Astrocyte (in vitro differentiated cells and primary cell): ENCODE measurements around the gene ZNF17. TPM values are rescaled to one million over a fixed set of nuclear protein-coding genes. Genes with fewer than 3 reads are reported as not detected.
"Not testable (repeated sequence)": the region's sequence is repeated elsewhere in the genome, so short reads cannot be mapped to it uniquely, and the experiment has no call there.

Experiments
- DNase-seq: peaks from one replicate; pipeline ENCODE4 v3.0.0-alpha.2; 2010; ENCODE audit warnings: low read depth
- FAIRE-seq: peaks from 2 replicates; lab custom pipeline; 2011; peaks lifted over from hg19 to GRCh38; lab: Jason Lieb, UNC
- H2AFZ ChIP-seq: 2 replicates; pipeline ENCODE4 v1.6.0; 2012; ENCODE audit warnings: low read depth, low read length, inconsistent platforms
- H3K27ac ChIP-seq: 2 replicates; pipeline ENCODE4 v1.5.1; 2011; ENCODE audit warnings: low read depth, low read length, inconsistent platforms
- H3K27me3 ChIP-seq: 2 replicates; pipeline ENCODE4 v1.6.0; 2011; ENCODE audit warnings: low read length, inconsistent platforms; ENCODE audit not compliant: insufficient read depth
- H3K36me3 ChIP-seq: 2 replicates; pipeline ENCODE4 v1.5.1; 2011; ENCODE audit warnings: low read length, inconsistent platforms; ENCODE audit not compliant: insufficient read depth
- H3K4me1 ChIP-seq: 2 replicates; pipeline ENCODE4 v1.5.1; 2011; ENCODE audit warnings: low read length, inconsistent platforms; ENCODE audit not compliant: insufficient read depth
- H3K4me2 ChIP-seq: 2 replicates; pipeline ENCODE4 v1.6.0; 2012; ENCODE audit warnings: low read length, inconsistent platforms
- H3K4me3 ChIP-seq: 2 replicates; pipeline ENCODE4 v1.5.1; 2011; ENCODE audit warnings: low read depth, mild to moderate bottlenecking, low read length, inconsistent platforms; ENCODE audit not compliant: insufficient read depth
- H3K79me2 ChIP-seq: 2 replicates; pipeline ENCODE4 v1.6.0; 2012; ENCODE audit warnings: mild to moderate bottlenecking, low read length, inconsistent platforms; ENCODE audit not compliant: insufficient read depth
- H3K9ac ChIP-seq: 2 replicates; pipeline ENCODE4 v1.6.0; 2012; ENCODE audit warnings: mild to moderate bottlenecking, low read length, inconsistent platforms
- H3K9me3 ChIP-seq: 2 replicates; pipeline ENCODE4 v1.5.1; 2012; ENCODE audit warnings: low read depth, mild to moderate bottlenecking, low read length, inconsistent platforms; ENCODE audit not compliant: insufficient read depth
- H4K20me1 ChIP-seq: 2 replicates; pipeline ENCODE4 v1.6.0; 2012; ENCODE audit warnings: low read length, inconsistent platforms; ENCODE audit not compliant: insufficient read depth
- H3K27ac Mint-ChIP-seq: one replicate; pipeline ENCODE4 v1.8.0; 2021; ENCODE audit warnings: mild to moderate bottlenecking, mixed read lengths; ENCODE audit not compliant: unreplicated experiment
- H3K27me3 Mint-ChIP-seq: one replicate; pipeline ENCODE4 v1.8.0; 2021; ENCODE audit warnings: low read depth, mixed read lengths; ENCODE audit not compliant: unreplicated experiment
- H3K36me3 Mint-ChIP-seq: one replicate; pipeline ENCODE4 v1.8.0; 2021; ENCODE audit warnings: low read depth, mixed read lengths; ENCODE audit not compliant: unreplicated experiment
- H3K4me1 Mint-ChIP-seq: one replicate; pipeline ENCODE4 v1.8.0; 2021; ENCODE audit warnings: low read depth, mixed read lengths; ENCODE audit not compliant: unreplicated experiment
- H3K4me3 Mint-ChIP-seq: one replicate; pipeline ENCODE4 v1.8.0; 2021; ENCODE audit warnings: mild to moderate bottlenecking, moderate library complexity, mixed read lengths; ENCODE audit not compliant: unreplicated experiment
- H3K9me3 Mint-ChIP-seq: one replicate; pipeline ENCODE4 v1.8.0; 2021; ENCODE audit warnings: mild to moderate bottlenecking, mixed read lengths; ENCODE audit not compliant: unreplicated experiment
- CTCF ChIP-seq: IDR thresholded peaks from 2 replicates; pipeline ENCODE4 v1.5.1; 2011; ENCODE audit warnings: low read depth, mild to moderate bottlenecking, inconsistent platforms, low read length, moderate library complexity; ENCODE audit not compliant: insufficient read depth
- EZH2 ChIP-seq: IDR thresholded peaks from 2 replicates; pipeline ENCODE4 v1.6.1; 2012; ENCODE audit warnings: mild to moderate bottlenecking, low read length, inconsistent platforms; ENCODE audit not compliant: insufficient read depth
- total RNA-seq: library from RNA; stranded (reverse); gene quantifications from 2 replicates; pipeline ENCODE4 v1.2.1, GENCODE V29; 2021

Gene ZNF17
- total RNA-seq, 1 donor from 2014 or later = 11.6 TPM

- Histone ChIP-seq H3K27me3 (no peaks in the 10 kb centered on the region), H3K9ac (no peak overlapping the region), H2AFZ (no peak overlapping the region), H3K27ac (no peak overlapping the region), H3K4me1 (no peaks in the 10 kb centered on the region), H3K4me2 (no peak overlapping the region), H3K36me3 (peaks cover 23% of the 10 kb centered on the region), H3K4me3 (no peak overlapping the region), H4K20me1 (no peaks in the 10 kb centered on the region), H3K79me2 (no peaks in the 10 kb centered on the region), H3K9me3 (peaks cover 34% of the 10 kb centered on the region)
- H3K27ac Mint-ChIP-seq = no peak overlapping the region
- H3K9me3 Mint-ChIP-seq = peaks cover 58% of the 10 kb centered on the region
- no peaks in the 10 kb centered on the region for H3K27me3 Mint-ChIP-seq
- H3K36me3 Mint-ChIP-seq = peaks cover 81% of the 10 kb centered on the region
- DNase-seq (no peak), FAIRE-seq (no peak)
- no peak for TF ChIP-seq EZH2
- no peak for TF ChIP-seq CTCF
- no peak overlapping the region for H3K4me3 Mint-ChIP-seq
- no peaks in the 10 kb centered on the region for H3K4me1 Mint-ChIP-seq
These were observed 36.8 kb upstream of the ZNF17 start for GRCh38 chr19:57374179-57374578.

GRCh38 chr19:57374647-57375046, 36.3 kb upstream of the ZNF17 start:
- not testable (repeated sequence) for H3K4me1 ChIP-seq, H3K4me3 ChIP-seq, H3K27me3 ChIP-seq, H2AFZ ChIP-seq, H3K27me3 Mint-ChIP-seq, H3K9ac ChIP-seq, H3K27ac Mint-ChIP-seq, DNase-seq, H3K27ac ChIP-seq, H4K20me1 ChIP-seq, H3K4me1 Mint-ChIP-seq, H3K79me2 ChIP-seq, FAIRE-seq, H3K4me2 ChIP-seq, H3K4me3 Mint-ChIP-seq
- H3K9me3 Mint-ChIP-seq = peaks cover 60% of the 10 kb centered on the region
- Histone ChIP-seq H3K36me3 (peaks cover 23% of the 10 kb centered on the region), H3K9me3 (peaks cover 36% of the 10 kb centered on the region)
- peaks cover 79% of the 10 kb centered on the region for H3K36me3 Mint-ChIP-seq

GRCh38 chr19:57376151-57376550, 34.8 kb upstream of the ZNF17 start:
- Mint-ChIP-seq H3K9me3 (peaks cover 68% of the 10 kb centered on the region), H3K4me1 (no peaks in the 10 kb centered on the region), H3K27me3 (no peaks in the 10 kb centered on the region), H3K36me3 (peaks cover 74% of the 10 kb centered on the region), H3K27ac (no peak overlapping the region), H3K4me3 (no peak overlapping the region)
- Histone ChIP-seq H3K79me2 (no peaks in the 10 kb centered on the region), H3K9ac (no peak overlapping the region), H2AFZ (no peak overlapping the region), H3K4me2 (no peak overlapping the region), H3K4me1 (no peaks in the 10 kb centered on the region), H3K4me3 (no peak overlapping the region), H3K27me3 (no peaks in the 10 kb centered on the region), H4K20me1 (no peaks in the 10 kb centered on the region), H3K36me3 (peaks cover 23% of the 10 kb centered on the region), H3K9me3 (peaks cover 42% of the 10 kb centered on the region), H3K27ac (no peak overlapping the region)
- FAIRE-seq (no peak), DNase-seq (no peak)
- TF ChIP-seq EZH2 (no peak), CTCF (no peak)
